GM23338 (cell line): ENCODE data around the gene BZW2.

ENCODE experiments used
- CREB1 ChIP-seq: fragments of 250-450 bp; sonication (Bioruptor Pico); IDR thresholded peaks from 2 replicates; pipeline ENCODE4 v1.5.0; 2020; ENCODE audit warnings: low read depth, mild to moderate bottlenecking, moderate library complexity
- CTCF ChIP-seq, 2 experiments: fragments of 200-600 bp in 1 of 2; sonication (generic) in 1 of 2; conservative IDR thresholded peaks; 2 replicates each; pipeline versions ENCODE4 v1.5.1 to v1.6.1; 2016 to 2017; ENCODE audit warnings: antibody characterized with exemption in 2 of 2, low read depth in 2 of 2, mild to moderate bottlenecking in 2 of 2, moderate library complexity in 1 of 2
- EZH2phosphoT487 ChIP-seq: fragments of 200-600 bp; sonication (generic); IDR thresholded peaks from one replicate; pipeline ENCODE4 v1.8.1; 2018; ENCODE audit warnings: antibody characterized with exemption; ENCODE audit not compliant: unreplicated experiment
- JUNB ChIP-seq: IDR thresholded peaks from one replicate; pipeline ENCODE4 v1.6.1; 2016; ENCODE audit warnings: antibody characterized with exemption; ENCODE audit not compliant: unreplicated experiment
- POLR2AphosphoS5 ChIP-seq: IDR thresholded peaks from 2 replicates; pipeline ENCODE4 v1.6.1; 2016; ENCODE audit warnings: antibody characterized with exemption, low read depth
- REST ChIP-seq: IDR thresholded peaks from one replicate; pipeline ENCODE4 v1.6.1; 2018; ENCODE audit warnings: antibody characterized with exemption; ENCODE audit not compliant: unreplicated experiment

- TF ChIP-seq CTCF (conservative IDR thresholded peaks at IDR 0.05; ENCODE audit: low read depth in 2 of 2): no peak
- TF ChIP-seq REST: no peak
- no peak for TF ChIP-seq POLR2AphosphoS5
- no peak for TF ChIP-seq JUNB
- no peak for TF ChIP-seq CREB1 (CRISPR knock-in tag)
- no peak for TF ChIP-seq EZH2phosphoT487
Measured at GRCh38 chr7:16726189-16726588, 80.2 kb downstream of the BZW2 start.
